ENCODE data around the gene ZBTB39.
A peak's percentile ranks its signal among the peaks of the same experiment; 100 is the strongest.
"Not testable (repeated sequence)": the region's sequence is repeated elsewhere in the genome, so short reads cannot be mapped to it uniquely, and the experiment has no call there.

The ZBTB39 gene

DNA sequence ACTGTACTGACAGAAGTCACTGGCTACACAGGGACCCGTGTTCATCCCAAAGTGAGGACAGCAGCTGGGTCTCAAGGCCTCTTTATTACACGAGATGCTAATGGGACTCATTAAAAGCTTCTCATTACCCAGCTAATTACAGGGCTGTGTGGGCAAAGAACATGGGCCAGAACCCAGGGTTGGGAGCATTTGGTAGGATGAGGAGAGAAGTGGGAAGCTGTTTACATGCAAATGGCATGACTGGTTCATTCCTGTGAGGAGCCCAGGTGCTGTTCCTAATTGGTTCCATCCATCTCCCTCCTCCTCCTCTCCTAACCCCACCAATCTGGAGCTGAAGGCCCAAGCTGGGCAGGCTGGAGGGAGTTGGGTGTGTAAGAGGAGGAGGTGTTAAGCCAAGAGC, 18.9 kb upstream of the ZBTB39 start:
- H3K27ac Mint-ChIP-seq = no peak overlapping the region
- peaks cover 23% of the 10 kb centered on the region for H3K4me1 Mint-ChIP-seq
- H3K9me3 Mint-ChIP-seq = no peaks in the 10 kb centered on the region
- H3K4me3 Mint-ChIP-seq = no peak overlapping the region
- peaks cover 30% of the 10 kb centered on the region for H3K27me3 Mint-ChIP-seq (ENCODE audit: low read depth)
- H3K36me3 Mint-ChIP-seq (ENCODE audit: low read depth) = no peaks in the 10 kb centered on the region
- TF ChIP-seq, protein P1, sequence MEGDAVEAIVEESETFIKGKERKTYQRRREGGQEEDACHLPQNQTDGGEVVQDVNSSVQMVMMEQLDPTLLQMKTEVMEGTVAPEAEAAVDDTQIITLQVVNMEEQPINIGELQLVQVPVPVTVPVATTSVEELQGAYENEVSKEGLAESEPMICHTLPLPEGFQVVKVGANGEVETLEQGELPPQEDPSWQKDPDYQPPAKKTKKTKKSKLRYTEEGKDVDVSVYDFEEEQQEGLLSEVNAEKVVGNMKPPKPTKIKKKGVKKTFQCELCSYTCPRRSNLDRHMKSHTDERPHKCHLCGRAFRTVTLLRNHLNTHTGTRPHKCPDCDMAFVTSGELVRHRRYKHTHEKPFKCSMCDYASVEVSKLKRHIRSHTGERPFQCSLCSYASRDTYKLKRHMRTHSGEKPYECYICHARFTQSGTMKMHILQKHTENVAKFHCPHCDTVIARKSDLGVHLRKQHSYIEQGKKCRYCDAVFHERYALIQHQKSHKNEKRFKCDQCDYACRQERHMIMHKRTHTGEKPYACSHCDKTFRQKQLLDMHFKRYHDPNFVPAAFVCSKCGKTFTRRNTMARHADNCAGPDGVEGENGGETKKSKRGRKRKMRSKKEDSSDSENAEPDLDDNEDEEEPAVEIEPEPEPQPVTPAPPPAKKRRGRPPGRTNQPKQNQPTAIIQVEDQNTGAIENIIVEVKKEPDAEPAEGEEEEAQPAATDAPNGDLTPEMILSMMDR (IDR thresholded peaks at IDR 0.05; ENCODE audit: unreplicated experiment in 3 of 3) = no peak

DNA sequence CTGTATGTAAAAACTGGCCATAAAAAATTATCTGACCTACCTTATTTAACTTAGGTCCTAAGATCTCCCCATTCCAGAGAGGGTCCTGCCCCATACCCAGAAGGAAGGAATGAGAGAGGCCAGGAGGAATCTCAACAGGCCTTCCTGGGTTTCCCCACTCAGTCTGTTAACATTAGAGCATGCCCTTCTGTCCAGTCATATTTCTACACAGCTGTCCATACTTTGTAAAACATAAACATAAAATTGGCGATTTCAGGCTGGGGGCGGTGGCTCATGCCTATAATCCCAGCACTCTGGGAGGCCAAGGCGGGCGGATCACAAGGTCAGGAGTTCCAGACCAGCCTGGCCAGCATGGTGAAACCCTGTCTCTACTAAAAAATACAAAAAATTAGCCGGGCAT, 16.0 kb upstream of the ZBTB39 start:
- H3K27me3 Mint-ChIP-seq (ENCODE audit: low read depth) = peaks cover 23% of the 10 kb centered on the region
- not testable (repeated sequence) for H3K36me3 Mint-ChIP-seq (ENCODE audit: low read depth); H3K27ac Mint-ChIP-seq; H3K9me3 Mint-ChIP-seq; H3K4me3 Mint-ChIP-seq
- peaks cover 27% of the 10 kb centered on the region for H3K4me1 Mint-ChIP-seq

DNA sequence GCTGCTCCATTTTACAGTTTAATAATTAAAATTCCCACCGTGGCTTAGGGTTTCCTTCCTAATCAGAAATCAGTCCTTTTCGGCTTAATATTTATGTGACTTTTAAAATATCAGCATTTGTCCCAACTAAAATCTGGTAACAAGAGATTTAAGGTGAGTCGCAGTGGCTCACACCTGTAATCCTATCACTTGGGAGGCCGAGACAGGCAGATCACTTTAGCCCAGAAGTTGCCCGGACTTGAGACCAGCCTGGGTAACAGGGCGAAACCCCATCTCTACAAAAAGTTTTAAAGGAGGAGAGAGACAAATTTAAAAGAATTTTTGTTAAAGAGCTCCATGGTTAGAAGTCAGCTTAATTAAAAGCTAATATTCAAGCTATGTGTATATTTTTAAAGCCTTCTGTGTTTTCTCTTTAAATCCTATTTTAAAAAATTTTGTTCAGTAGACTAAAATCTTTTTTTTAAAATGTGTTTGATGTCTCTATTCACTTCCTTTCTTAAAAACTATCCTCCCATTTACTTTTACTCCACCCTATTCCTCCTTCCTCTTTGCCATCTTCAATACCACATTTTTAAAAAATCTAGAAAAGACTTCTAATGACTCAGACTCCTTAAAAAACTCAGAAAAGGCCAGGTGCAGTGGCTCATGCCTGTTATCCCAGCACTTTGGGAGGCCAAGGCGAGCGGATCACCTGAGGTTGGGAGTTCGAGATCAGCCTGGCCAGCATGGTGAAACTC, 13.8 kb upstream of the ZBTB39 start:
- H3K4me3 Mint-ChIP-seq = no peak overlapping the region
- H3K9me3 Mint-ChIP-seq = no peaks in the 10 kb centered on the region
- TF ChIP-seq, protein P1 (IDR thresholded peaks at IDR 0.05; ENCODE audit: unreplicated experiment in 3 of 3) = no peak
- H3K36me3 Mint-ChIP-seq (ENCODE audit: low read depth) = no peaks in the 10 kb centered on the region
- H3K4me1 Mint-ChIP-seq = peaks cover 14% of the 10 kb centered on the region
- H3K27me3 Mint-ChIP-seq (ENCODE audit: low read depth) = peaks cover 17% of the 10 kb centered on the region
- H3K27ac Mint-ChIP-seq = no peak overlapping the region

DNA sequence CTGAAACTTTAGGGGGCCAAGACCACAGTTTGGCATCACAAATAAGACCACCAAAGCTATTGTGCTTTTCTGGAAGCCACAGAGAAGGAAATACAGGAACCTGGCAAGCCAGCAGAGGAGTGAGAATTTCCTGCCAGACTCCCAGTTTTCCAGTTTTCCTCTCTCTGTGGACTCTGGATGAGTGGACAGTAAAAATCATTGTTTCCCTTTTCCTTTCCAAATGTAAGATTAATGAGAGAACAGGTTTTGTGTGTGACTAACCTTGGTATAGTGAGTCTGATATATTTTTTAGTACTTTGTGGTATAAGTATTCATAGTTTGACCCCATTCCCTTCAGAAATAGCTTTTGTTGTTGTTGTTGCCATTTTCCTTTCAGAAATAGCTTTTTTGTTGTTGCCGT, 12.6 kb upstream of the ZBTB39 start:
- TF ChIP-seq, protein P1 (IDR thresholded peaks at IDR 0.05; ENCODE audit: unreplicated experiment in 3 of 3) = no peak
- Mint-ChIP-seq H3K9me3 (no peaks in the 10 kb centered on the region), H3K4me3 (no peak overlapping the region), H3K27ac (peak overlapping the region in 2 of 3 experiments; percentile 38 to 63), H3K27me3 (ENCODE audit: low read depth) (peaks cover 24% of the 10 kb centered on the region), H3K4me1 (peaks cover 13% of the 10 kb centered on the region), H3K36me3 (ENCODE audit: low read depth) (no peaks in the 10 kb centered on the region)

DNA sequence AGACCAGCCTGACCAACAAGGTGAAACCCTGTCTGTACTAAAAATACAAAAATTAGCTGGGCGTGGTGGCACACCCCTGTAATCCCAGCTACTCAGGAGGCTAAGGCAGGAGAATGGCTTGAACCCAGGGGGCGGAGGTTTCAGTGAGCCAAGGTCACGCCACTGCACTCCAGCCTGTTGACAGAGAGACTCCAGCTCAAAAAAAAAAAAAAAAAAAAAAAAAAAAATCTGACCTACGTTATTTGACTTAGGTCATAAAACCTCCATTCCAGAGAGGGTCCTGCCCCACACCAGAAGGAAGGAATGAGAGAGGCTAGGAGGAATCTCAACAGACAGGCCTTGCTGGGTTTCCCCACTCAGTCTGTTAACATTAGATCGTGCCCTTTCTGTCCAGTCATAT, 12.0 kb upstream of the ZBTB39 start:
- H3K27me3 Mint-ChIP-seq (ENCODE audit: low read depth) = peaks cover 28% of the 10 kb centered on the region
- H3K9me3 Mint-ChIP-seq; H3K4me3 Mint-ChIP-seq; H3K36me3 Mint-ChIP-seq (ENCODE audit: low read depth); H3K4me1 Mint-ChIP-seq: not testable (repeated sequence)
- peak overlapping the region in 1 of 3 experiments; percentile 20 for H3K27ac Mint-ChIP-seq

DNA sequence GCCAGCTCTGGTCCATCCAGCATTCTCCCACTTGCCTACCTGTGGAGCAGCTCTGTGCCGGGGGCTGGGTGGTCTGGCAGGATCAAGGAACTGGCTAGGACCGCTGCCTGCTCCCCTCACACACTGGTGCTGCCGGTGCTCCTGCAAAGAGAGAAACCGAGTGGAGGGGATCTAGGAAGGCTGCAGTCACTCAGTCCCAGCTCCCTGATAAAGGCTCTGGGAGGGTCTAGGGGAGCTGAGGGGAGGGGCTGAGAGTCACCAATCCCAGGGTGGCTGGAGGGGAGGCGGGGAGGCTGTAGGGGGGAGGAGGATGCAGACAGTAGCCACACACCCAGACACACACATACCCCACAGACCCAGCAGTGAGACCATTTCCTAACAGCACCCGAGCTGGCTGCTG, 10.0 kb upstream of the ZBTB39 start, which contains the start of gene TAC3:
TSS of gene TAC3 (minus strand) at position 182 of the 400 bp plus-strand sequence. CDS start 732 bp downstream, outside the sequence.
- Mint-ChIP-seq H3K36me3 (ENCODE audit: low read depth) (no peaks in the 10 kb centered on the region), H3K4me3 (no peak within 1 kb of the TSS), H3K27ac (no peak within 1 kb of the TSS), H3K27me3 (ENCODE audit: low read depth) (peaks cover 34% of the 10 kb centered on the region), H3K4me1 (peaks cover 10% of the 10 kb centered on the region), H3K9me3 (no peaks in the 10 kb centered on the region)
- TF ChIP-seq, protein P1 (IDR thresholded peaks at IDR 0.05; ENCODE audit: unreplicated experiment in 3 of 3) = no peak

Measured in nephron (organoid).